ENCODE measurements around the gene ZSWIM8.

DNA sequence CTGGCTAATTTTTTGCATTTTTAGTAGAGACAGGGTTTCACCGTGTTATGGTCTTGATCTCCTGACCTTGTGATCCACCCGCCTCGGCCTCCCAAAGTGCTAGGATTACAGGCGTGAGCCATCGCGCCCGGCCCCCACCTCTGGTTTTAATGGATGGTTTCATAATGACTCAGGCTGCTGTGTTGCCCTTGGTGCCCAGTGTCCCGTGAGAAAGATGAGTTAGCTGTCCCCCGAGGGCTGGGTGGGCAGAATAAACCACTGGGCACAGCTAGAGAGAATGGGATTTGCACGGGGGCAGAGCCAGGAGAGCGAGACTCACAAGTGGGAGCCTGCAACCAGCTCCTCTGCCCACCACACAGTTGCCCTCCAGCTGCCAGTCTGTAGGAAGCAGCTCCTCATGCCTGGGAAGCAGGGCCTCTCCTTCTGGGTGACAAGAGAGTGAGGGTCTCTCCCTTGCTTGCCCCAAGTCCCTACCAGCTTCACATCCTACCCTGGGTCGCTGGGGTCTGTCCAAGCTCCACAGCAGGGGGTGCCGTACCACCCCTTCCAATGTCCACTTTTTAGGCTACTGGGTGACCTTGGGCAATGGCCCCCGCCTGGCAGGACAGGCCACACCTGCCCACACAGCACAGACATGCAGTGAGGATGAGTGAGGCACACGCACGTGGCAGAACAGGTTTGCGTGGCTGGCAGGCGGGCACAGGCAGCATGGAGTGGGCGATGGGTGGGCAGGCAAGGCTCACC is 42.1 kb downstream of the ZSWIM8 start:
- TF ChIP-seq POLR2A (IDR thresholded peaks at IDR 0.05) (no peak), CTCF (IDR thresholded peaks at IDR 0.05) (no peak)

Measured in testis (tissue), 2 donors.